ENCODE results near the gene TSPAN12. TPM values are rescaled to one million over a fixed set of nuclear protein-coding genes. Genes with fewer than 3 reads are reported as not detected.
"Not testable (repeated sequence)": the region's sequence is repeated elsewhere in the genome, so short reads cannot be mapped to it uniquely, and the experiment has no call there.

The TSPAN12 gene
- polyA plus RNA-seq (ENCODE audit: insufficient read length in 4 of 4) = 100 to 1,000 TPM in 3 of 4 donors, 10 to 100 TPM in 1; 18.1 to 183 (median 167) TPM

DNA sequence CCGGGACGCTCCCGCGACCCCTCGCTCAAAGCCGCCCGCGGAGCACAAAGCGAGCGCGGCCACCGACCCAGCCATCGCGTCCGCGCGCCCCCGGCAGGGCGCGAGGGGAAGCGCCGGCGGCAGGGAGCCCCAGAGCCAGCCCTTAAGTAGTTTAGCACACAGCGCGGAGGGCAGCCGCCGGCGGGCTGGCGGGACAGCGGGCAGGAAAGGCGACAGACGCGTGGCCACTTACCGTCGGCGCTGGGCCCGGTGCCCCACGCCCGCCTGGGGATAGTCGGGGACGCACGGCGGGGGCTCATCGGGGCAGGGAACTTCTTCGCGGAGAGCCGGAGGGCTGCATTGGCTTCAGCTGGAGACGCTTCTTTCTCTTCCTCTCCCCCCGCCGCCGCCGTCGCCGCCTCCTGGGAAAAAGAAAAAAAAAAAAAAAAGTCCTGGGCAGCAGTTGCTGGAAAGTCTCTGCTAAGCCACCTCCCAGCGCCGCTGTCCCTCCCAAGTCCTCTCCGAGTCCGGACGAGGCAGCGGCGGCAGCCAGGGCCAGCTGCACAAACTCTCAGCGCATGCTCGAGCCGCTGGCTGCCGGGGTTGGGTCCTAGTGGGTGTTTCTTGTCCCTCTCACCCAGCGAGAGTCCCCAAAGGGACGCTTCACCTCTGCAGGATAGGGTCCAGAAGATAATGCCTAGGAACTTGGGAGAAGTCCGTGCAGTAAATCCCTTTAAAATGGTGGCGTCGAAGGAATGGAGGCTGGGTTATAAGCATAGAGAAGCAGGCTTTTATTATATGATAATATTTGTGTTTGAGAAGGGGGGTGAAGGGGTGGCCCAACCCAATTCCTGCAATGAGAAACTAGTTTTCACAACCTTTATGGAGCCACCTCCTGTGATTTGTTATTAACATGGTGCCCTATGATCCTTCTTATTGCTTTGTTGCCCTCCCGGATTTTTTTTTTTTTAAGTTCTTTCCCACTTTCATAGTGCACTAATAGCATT is at the start of gene TSPAN12:
Gene TSPAN12, minus strand, starts transcription at position 557 of the 986 bp plus-strand sequence. CDS start 1,381 bp downstream, outside the sequence.
- DNase-seq (ENCODE audit: low read depth in 4 of 4, low spot score in 3 of 4) = peak; percentile 73 to 83 (median 76)

DNA sequence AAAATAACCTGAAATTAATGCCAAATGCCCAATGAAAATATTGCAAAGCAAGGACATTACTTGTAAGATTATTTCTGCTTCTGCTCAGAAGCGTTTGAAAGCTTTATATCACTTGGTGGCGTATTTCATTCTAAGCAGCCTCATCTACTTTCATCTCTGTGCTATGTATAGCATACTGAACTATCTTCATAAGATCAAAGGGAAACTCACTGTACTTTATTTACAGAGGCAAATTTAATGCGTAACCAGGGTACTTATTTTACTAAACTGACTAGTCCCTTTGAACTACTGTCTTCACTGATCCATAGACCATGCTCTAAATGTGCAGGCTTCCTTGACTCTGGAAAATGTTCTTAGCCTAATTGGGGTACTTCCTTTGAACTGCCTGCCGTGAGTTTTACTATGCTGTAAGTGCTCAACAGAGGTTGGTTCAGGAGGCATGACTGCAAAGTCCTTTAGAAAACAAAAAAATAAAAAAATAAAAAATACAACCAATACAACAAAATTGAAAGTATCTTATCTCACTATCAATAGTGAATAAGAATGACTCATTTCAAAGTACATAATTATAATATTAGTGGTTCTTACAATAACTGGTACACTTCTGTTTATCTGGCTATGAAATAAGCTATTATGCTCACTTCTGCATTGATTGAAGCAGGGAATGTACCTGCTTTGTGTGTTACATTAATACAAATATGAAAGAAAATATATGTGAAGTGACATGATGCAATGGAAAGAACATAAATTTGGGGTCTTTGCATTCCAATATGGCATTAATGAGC is 41.0 kb upstream of the TSPAN12 start:
- DNase-seq (ENCODE audit: low read depth in 4 of 4, low spot score in 3 of 4) = peak in 1 of 4 donors; percentile 15

- not testable (repeated sequence) for DNase-seq (ENCODE audit: low read depth in 4 of 4, low spot score in 3 of 4)
Observed at GRCh38 chr7:120895253-120895652, 37.3 kb upstream of the TSPAN12 start.

- DNase-seq (ENCODE audit: low read depth in 4 of 4, low spot score in 3 of 4) = not testable (repeated sequence)
Observed at GRCh38 chr7:120885602-120886001, 27.7 kb upstream of the TSPAN12 start.

GRCh38 chr7:120877701-120878100 is 19.8 kb upstream of the TSPAN12 start:
- DNase-seq (ENCODE audit: low read depth in 4 of 4, low spot score in 3 of 4) = no peak

- no peak for DNase-seq (ENCODE audit: low read depth in 4 of 4, low spot score in 3 of 4)
Observed at GRCh38 chr7:120876922-120877321, 19.0 kb upstream of the TSPAN12 start.

DNA sequence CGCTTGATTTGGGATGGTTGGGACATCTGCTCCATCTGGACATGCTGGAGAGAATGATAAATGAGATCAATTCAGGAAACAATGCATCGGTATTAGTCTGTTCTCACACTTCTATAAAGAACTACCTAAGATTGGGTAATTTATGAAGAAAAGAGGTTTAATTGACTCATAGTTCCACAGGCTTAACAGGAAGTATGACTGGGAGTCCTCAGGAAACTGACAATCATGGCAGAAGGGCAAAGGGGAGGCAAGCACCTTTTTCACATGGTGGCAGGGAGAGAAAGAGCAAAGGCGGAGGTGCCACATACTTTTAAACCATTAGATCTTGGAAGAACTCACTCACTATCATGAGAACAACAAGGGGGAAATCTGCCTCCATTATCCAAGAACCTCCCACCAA is 16.8 kb upstream of the TSPAN12 start:
- no peak for DNase-seq (ENCODE audit: low read depth in 4 of 4, low spot score in 3 of 4)

DNA sequence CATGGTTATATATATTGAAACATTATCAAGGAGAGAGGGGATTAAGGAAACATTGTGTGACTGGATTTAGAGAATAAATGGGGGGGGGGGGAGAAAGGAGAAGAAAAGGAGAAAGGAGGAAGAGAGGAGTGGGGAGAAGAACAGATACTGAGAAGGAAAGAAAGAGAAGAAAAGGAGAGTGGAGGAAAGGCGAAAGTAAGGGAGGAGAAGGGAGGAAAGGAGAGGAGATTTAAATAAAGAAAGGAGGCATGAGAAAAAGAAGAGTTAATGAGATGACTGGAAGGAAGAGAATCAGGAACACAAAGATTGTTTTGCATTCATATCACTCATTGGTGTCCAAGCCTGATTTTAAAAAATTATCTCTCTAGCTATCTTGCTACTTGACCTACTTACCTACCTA is 16.1 kb upstream of the TSPAN12 start:
- no peak for DNase-seq (ENCODE audit: low read depth in 4 of 4, low spot score in 3 of 4)

- no peak for DNase-seq (ENCODE audit: low read depth in 4 of 4, low spot score in 3 of 4)
Observed at GRCh38 chr7:120873401-120873800, 15.5 kb upstream of the TSPAN12 start.

GRCh38 chr7:120869700-120870099 is 11.8 kb upstream of the TSPAN12 start:
- no peak for DNase-seq (ENCODE audit: low read depth in 4 of 4, low spot score in 3 of 4)

DNA sequence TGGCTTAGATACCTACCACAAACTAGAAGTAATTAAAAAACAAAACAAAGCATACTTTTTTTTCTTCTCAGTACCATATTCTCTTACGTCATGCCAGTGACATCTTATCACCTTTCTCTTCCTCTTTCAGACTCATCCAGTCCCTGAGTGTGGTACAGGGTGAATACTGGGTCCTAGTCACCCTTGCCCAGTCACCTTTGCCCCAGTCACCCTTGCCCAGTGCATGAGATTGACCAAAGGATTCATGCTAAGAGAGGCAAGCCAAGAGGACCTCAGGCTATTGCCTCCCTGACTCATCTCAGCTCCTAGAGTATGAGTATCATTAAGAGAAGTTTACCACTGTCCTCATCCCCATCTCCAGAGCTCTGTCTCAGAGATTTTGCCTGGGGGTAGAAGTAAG is 10.0 kb upstream of the TSPAN12 start:
- no peak for DNase-seq (ENCODE audit: low read depth in 4 of 4, low spot score in 3 of 4)

- DNase-seq (ENCODE audit: low read depth in 4 of 4, low spot score in 3 of 4) = no peak
Observed at GRCh38 chr7:120865191-120865981, 7.4 kb upstream of the TSPAN12 start.

DNA sequence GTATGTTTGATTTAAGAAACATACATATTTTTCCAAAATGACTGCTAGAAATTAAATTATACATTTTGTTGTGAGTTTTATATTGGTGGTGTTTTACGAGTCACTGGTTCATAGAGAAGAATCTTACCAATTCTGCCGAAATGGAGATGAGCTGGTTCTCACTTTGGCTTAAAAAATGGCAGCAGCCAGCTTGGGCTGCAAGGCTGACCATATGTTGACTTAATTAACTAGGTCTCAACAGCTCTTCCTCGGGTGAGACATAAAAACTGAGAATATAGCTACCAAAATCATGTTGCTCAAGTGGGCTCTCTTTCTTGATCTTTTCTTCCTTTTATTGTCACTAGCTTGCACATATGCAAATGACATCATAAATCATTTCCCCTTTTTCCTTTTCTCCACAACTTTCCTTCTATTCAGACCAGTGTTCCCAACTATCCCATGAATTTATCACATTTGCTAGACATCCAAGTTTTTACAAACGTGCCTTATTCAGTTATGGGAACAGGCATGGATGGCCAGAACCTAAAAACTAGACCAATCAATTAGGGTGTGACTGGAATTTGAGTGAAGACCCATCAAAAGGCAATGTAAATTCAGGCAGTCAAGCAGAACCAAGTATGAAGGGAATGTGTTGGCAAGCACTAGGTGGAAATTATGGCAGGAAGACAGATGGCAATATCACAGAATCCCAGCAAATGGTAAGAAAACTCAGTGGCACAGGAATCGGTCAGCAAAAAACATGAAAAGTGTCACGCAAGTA is 6.4 kb upstream of the TSPAN12 start:
- DNase-seq (ENCODE audit: low read depth in 4 of 4, low spot score in 3 of 4) = no peak

DNA sequence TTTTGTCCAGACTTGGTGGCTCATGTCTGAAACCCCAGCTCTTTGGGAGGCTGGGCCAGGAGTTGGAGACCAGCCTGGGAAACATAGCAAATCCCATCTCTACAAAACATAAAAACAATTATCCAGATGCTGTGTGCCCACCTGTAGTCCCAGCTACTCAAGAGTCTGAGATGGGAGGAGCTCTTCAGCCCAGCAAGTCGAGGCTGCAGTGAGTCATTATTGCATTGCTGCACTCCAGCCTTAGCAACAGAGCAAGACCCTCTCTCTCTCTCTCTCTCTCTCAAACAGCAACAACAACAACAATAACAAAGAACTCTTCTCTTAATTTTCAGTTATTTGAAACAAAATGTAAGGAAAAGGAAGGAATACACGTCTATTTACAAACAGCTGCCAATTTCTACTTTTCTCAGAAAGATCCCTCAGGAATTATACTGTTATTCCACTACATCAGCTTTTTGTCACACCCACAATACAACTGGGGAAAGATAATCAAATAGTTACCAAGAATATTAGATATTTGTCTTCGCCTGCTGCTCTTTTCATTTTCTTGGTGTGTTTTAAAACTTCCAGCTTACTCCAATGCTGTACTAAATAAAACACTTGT is 5.1 kb upstream of the TSPAN12 start:
- DNase-seq (ENCODE audit: low read depth in 4 of 4, low spot score in 3 of 4) = no peak

- no peak for DNase-seq (ENCODE audit: low read depth in 4 of 4, low spot score in 3 of 4)
Observed at GRCh38 chr7:120860156-120860555, 2.2 kb upstream of the TSPAN12 start.

DNA sequence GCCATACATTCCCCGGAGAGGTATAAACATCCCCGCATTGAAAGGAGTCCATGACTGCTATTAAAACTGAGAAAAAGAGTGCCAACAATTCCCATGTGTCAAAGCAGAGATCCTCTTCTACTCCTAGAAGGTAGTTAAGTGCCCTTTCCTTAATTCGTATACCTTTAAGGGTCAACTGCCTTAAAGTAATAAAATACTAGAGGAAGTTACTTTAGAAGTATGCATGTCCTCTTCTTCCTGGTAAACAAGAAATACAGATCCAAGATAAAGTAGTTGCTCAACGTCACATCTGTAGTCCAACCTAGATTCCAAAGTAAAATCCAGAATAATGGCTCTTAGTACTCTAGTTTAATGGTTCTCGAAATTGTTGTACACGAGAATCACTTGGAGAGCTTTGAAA is 1.5 kb upstream of the TSPAN12 start:
- DNase-seq (ENCODE audit: low read depth in 4 of 4, low spot score in 3 of 4) = no peak

GRCh38 chr7:120856621-120857352 is 1.2 kb downstream of the TSPAN12 start:
- DNase-seq (ENCODE audit: low read depth in 4 of 4, low spot score in 3 of 4) = no peak

- DNase-seq (ENCODE audit: low read depth in 4 of 4, low spot score in 3 of 4) = no peak
Observed at GRCh38 chr7:120856198-120856597, 1.7 kb downstream of the TSPAN12 start.

- no peak for DNase-seq (ENCODE audit: low read depth in 4 of 4, low spot score in 3 of 4)
Observed at GRCh38 chr7:120852700-120853099, 5.2 kb downstream of the TSPAN12 start.
